Common myeloid progenitor, CD34-positive (primary cell): ENCODE data around the gene CTBS.

Experiments
- CTCF ChIA-PET: fragments of 350-600 bp; sonication (Branson Sonifier 250); formaldehyde crosslinking; loops from one replicate; lab custom pipeline; 2021; ENCODE audit warnings: antibody characterized with exemption; lab: Charles Lee
- POLR2A ChIA-PET: fragments of 350-600 bp; sonication (Branson Sonifier 250); formaldehyde crosslinking; loops from one replicate; lab custom pipeline; 2021; ENCODE audit warnings: antibody characterized with exemption; lab: Charles Lee
- DNase-seq, 3 donors: peaks; one replicate each; pipeline versions ENCODE4 v3.0.0 to v3.0.0-alpha.2; 2013
- H3K27ac ChIP-seq, 2 experiments: 1 replicate in 1 of 2; 2 replicates in 1 of 2; pipeline ENCODE4 v1.7.0; 2013; ENCODE audit warnings: inconsistent platforms in 2 of 2, low read length in 2 of 2, mild to moderate bottlenecking in 2 of 2, low read depth in 1 of 2, moderate library complexity in 1 of 2; ENCODE audit not compliant: severe bottlenecking in 2 of 2, insufficient read depth in 1 of 2, poor library complexity in 1 of 2
- H3K27me3 ChIP-seq, 5 experiments: replicated peaks in 2 of 5; 1 replicate in 3 of 5; 2 replicates in 2 of 5; pipeline versions ENCODE4 v1.6.1 to v1.7.0; 2013; ENCODE audit warnings: low read length in 4 of 5, mild to moderate bottlenecking in 2 of 5, moderate library complexity in 2 of 5, inconsistent platforms in 1 of 5; ENCODE audit not compliant: insufficient read depth in 5 of 5, control insufficient read depth in 4 of 5
- H3K36me3 ChIP-seq, 4 experiments: 1 replicate in 2 of 4; 2 replicates in 2 of 4; pipeline versions ENCODE4 v1.6.1 to v1.7.0; 2013; ENCODE audit warnings: low read length in 3 of 4, control low read depth in 1 of 4, mild to moderate bottlenecking in 1 of 4; ENCODE audit not compliant: control insufficient read depth in 4 of 4, insufficient read depth in 4 of 4
- H3K4me1 ChIP-seq, 4 experiments: 1 replicate in 3 of 4; 2 replicates in 1 of 4; pipeline versions ENCODE4 v1.6.1 to v1.7.1; 2013; ENCODE audit warnings: low read length in 3 of 4, mild to moderate bottlenecking in 3 of 4, control low read depth in 1 of 4, inconsistent platforms in 1 of 4, moderate library complexity in 1 of 4; ENCODE audit not compliant: control insufficient read depth in 4 of 4, insufficient read depth in 4 of 4; ENCODE audit errors: control extremely low read depth in 1 of 4
- H3K4me3 ChIP-seq, 7 experiments: 1 replicate in 4 of 7; 2 replicates in 3 of 7; pipeline versions ENCODE4 v1.5.1 to v1.7.0; 2013; ENCODE audit warnings: mild to moderate bottlenecking in 7 of 7, low read length in 6 of 7, moderate library complexity in 6 of 7, inconsistent platforms in 2 of 7, low read depth in 2 of 7, control low read depth in 1 of 7; ENCODE audit not compliant: insufficient read depth in 4 of 7, control insufficient read depth in 1 of 7; ENCODE audit errors: extremely low read depth in 1 of 7
- H3K9me3 ChIP-seq, 5 experiments: 1 replicate in 4 of 5; 2 replicates in 1 of 5; pipeline versions ENCODE4 v1.6.1 to v1.7.1; 2013; ENCODE audit warnings: low read length in 4 of 5, mild to moderate bottlenecking in 2 of 5, inconsistent platforms in 1 of 5, low read depth in 1 of 5, moderate library complexity in 1 of 5; ENCODE audit not compliant: control insufficient read depth in 4 of 5, insufficient read depth in 2 of 5; ENCODE audit errors: control extremely low read depth in 1 of 5
- WGBS: methylation state at CpG from one replicate; pipeline ENCODE4 v1.1.5; 2013; ENCODE audit not compliant: insufficient coverage; 5-methylcytosine and 5-hydroxymethylcytosine counted together

CTBS gene

DNA sequence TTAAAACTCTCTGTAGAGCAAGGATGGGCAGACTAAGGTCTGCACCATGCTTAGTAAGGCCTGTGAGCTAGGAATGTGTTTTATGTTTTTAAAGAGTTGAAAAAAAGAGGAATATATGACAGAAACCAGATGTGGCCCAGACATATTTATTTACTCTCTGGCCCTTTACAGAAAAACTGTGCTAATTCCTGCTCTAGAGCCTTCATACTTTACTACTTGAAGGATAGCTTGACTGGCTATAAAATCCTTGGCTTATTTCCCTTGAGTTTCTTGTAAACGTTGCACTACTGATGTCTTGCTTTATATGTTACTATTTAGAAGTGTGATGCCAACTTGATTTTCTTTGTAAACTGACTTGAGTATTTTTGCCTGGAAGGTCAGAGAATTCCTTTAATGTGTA is 33.5 kb downstream of the CTBS start:
- POLR2A ChIA-PET = interaction anchor here (1.3 kb wide), 1 partner anchor 35 kb away, joined by 3 read pairs; the partner anchor contains the start of genes GNG5 and SPATA1
- 89% methylated on average over 1 of the region's 1 CpG for WGBS
- CTCF ChIA-PET = interaction anchor here (0.6 to 1.2 kb wide), 5 partner anchors 54 to 397 kb away, joined by 3 to 5 read pairs (median 4); partner anchors contain the start of gene PRKACB

DNA sequence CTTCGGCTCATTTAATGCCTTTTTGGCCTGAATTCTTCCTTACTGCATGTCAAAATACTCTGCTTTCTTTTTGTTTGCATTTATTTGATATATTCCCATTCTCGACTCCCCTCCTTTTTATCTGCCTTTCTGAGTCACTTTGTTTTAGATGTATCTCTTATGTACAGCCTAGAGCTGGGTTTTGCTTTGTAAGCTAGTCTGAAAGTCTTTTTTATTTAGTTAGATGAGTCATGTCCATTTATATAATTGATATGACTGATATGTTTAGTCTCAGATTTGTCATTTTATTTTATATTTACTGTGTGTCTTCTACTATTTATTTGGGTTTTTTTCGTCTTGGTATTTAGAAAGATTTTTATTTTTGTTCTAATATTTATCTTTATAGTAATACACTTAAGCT is 34.3 kb downstream of the CTBS start:
- ChIA-PET POLR2A (no interaction called here), CTCF (interaction anchor here (0.6 to 1.2 kb wide), 4 partner anchors 20 to 397 kb away, joined by 3 to 5 read pairs (median 4); partner anchors contain the start of gene PRKACB)

More for the DNA sequence above, 33.5 kb downstream of the CTBS start:
- H3K27me3 ChIP-seq = no peaks in the 10 kb centered on the region
- H3K4me1 ChIP-seq = no peaks in the 10 kb centered on the region
- H3K9me3 ChIP-seq = no peaks in the 10 kb centered on the region
- H3K4me3 ChIP-seq = no peak overlapping the region
- DNase-seq = no peak
- no peak overlapping the region for H3K27ac ChIP-seq
- peaks cover 0 to 9% (median 2%) of the 10 kb centered on the region in 4 experiments for H3K36me3 ChIP-seq

DNA sequence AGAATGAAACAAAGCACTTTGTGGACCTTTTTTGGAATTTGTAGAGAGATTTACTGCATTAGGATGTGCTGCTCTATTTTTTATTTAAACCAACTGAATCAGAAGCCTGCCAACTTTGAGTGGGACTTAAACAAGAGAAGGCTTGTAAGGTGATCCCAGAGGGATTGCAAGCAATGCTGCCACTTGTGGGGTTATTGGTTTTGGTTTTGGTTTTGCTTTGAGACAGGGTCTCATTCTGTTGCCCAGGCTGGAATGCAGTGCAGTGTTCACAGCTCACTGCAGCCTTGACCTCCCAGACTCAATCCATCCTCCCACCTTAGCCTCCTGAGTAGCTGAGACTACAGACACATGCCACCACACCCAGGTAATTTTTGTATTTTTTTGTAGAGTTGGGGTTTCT is 35.6 kb downstream of the CTBS start:
- Histone ChIP-seq H3K9me3 (no peaks in the 10 kb centered on the region), H3K27ac (no peak overlapping the region), H3K4me1 (no peaks in the 10 kb centered on the region), H3K4me3 (no peak overlapping the region), H3K27me3 (no peaks in the 10 kb centered on the region), H3K36me3 (peaks cover 0 to 9% (median 2%) of the 10 kb centered on the region in 4 experiments)
- peak in 2 of 3 donors; percentile 3 to 10 for DNase-seq
- ChIA-PET POLR2A (no interaction called here), CTCF (interaction anchor here (1.4 to 1.6 kb wide), 2 partner anchors 97 to 100 kb away, joined by 3 to 5 read pairs; no protein-coding TSS in a partner anchor)

More for the DNA sequence above, 34.3 kb downstream of the CTBS start:
- H3K9me3 ChIP-seq = no peaks in the 10 kb centered on the region
- peaks cover 0 to 9% (median 2%) of the 10 kb centered on the region in 4 experiments for H3K36me3 ChIP-seq
- DNase-seq = no peak
- H3K27me3 ChIP-seq = no peaks in the 10 kb centered on the region
- H3K4me1 ChIP-seq = no peaks in the 10 kb centered on the region
- H3K27ac ChIP-seq = no peak overlapping the region
- no CpG with 5 or more reads among the region's 3 CpGs for WGBS
- H3K4me3 ChIP-seq = no peak overlapping the region

DNA sequence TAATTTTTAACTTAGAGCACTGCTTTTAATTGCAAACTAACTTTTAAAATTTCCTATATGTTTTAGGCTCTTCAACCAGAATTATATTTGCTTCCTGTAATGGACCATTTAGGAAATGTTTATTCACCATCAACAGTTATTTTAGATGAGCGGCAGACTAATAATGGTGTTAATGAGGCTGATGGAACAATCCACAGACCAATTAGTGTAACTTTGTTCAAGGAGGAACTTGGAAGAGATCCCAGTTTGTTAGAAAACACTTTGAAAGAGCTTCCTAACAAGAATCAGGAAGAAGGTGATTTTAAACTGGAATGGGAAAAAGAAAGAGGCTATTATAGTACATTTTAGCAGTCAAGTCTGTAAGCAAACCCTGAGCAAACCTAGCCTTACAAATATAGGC is 48.5 kb downstream of the CTBS start:
- no peak for DNase-seq
- CTCF ChIA-PET = no interaction called here
- WGBS = 100% methylated on average over 1 of the region's 1 CpG

DNA sequence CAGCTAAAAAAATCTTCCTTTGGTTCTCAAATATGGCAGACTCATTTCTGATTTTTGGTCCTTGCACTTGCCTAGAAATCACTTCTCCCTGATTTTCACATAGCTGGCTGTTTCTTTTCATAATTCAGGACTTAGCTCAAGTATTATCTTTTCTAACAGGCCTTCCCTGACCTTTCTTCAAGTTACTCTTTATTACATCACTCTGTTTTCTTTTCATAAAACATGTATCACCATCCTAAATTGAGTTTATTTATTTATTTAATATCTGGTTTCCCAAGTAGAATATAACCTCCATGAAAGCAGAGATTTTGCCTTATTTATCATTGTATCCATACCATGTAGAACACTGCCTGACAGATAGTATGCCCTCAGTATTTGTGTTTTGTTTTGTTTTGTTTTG is 49.6 kb downstream of the CTBS start:
- no peak overlapping the region for H3K27ac ChIP-seq
- H3K36me3 ChIP-seq = peaks cover 0 to 2% (median under 1%) of the 10 kb centered on the region in 4 experiments
- peaks cover 0 to 9% (median 0%) of the 10 kb centered on the region in 5 experiments for H3K9me3 ChIP-seq
- no peaks in the 10 kb centered on the region for H3K27me3 ChIP-seq
- ChIA-PET CTCF (no interaction called here), POLR2A (no interaction called here)
- no peaks in the 10 kb centered on the region for H3K4me1 ChIP-seq
- H3K4me3 ChIP-seq = no peak overlapping the region
- DNase-seq = no peak

More for the DNA sequence above, 48.5 kb downstream of the CTBS start:
- no peaks in the 10 kb centered on the region for H3K27me3 ChIP-seq
- POLR2A ChIA-PET = no interaction called here
- H3K36me3 ChIP-seq = peaks cover 0 to 2% (median under 1%) of the 10 kb centered on the region in 4 experiments
- no peak overlapping the region for H3K27ac ChIP-seq
- H3K4me1 ChIP-seq = no peaks in the 10 kb centered on the region
- H3K4me3 ChIP-seq = no peak overlapping the region
- peaks cover 0 to 9% (median 0%) of the 10 kb centered on the region in 5 experiments for H3K9me3 ChIP-seq

DNA sequence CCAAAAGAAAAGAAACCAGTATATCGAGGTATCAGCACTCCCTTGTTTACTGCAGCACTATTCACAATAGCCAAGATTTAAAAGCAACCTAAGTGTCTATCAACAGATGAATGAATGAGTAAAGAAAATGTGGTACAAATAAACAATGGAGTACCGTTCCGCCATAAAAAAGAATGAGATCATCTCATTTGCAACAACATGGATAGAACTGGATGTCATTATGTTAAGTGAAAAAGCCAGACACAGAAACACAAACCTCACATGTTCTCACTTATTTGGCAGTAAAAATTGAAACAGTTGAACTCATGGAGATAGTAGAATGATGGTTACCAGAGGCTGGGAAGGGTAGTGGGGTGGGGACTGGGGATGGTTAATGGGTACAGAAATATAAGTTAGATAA is 63.6 kb downstream of the CTBS start:
- ChIA-PET POLR2A (no interaction called here), CTCF (interaction anchor here (0.9 kb wide), 1 partner anchor 366 kb away, joined by 4 read pairs; the partner anchor contains the start of gene PRKACB)
- H3K4me3 ChIP-seq = no peak overlapping the region
- WGBS = no CpG with 5 or more reads among the region's 3 CpGs
- H3K27ac ChIP-seq = no peak overlapping the region
- no peak for DNase-seq
- H3K36me3 ChIP-seq = no peaks in the 10 kb centered on the region
- H3K4me1 ChIP-seq = peaks cover 4 to 13% (median 8%) of the 10 kb centered on the region in 4 experiments
- peaks cover 0 to 12% (median 3%) of the 10 kb centered on the region in 5 experiments for H3K9me3 ChIP-seq
- H3K27me3 ChIP-seq = no peaks in the 10 kb centered on the region

DNA sequence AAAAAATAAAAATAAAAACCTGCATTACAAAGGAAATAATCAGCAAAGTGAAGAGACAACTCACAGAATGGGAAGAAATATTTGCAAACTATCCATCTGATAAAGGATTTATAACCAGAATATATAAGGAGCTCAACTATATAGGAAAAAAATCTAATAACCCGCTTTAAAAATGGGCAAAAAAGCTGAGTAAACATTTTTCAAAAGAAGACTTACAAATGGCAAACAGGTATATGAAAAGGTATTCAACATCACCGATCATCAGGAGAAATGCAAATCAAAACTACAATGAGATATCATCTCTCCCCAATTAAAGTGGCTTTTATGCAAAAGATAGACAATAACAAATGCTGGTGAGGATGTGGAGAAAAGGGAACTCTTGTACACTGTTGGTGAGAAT is 64.1 kb downstream of the CTBS start:
- Histone ChIP-seq H3K4me1 (peaks cover 4 to 13% (median 8%) of the 10 kb centered on the region in 4 experiments), H3K9me3 (peaks cover 0 to 12% (median 3%) of the 10 kb centered on the region in 5 experiments), H3K4me3 (no peak overlapping the region), H3K27me3 (no peaks in the 10 kb centered on the region), H3K36me3 (no peaks in the 10 kb centered on the region), H3K27ac (no peak overlapping the region)
- POLR2A ChIA-PET = no interaction called here
- DNase-seq = no peak
- WGBS = no CpG with 5 or more reads among the region's 2 CpGs
- CTCF ChIA-PET = interaction anchor here (0.9 kb wide), 1 partner anchor 366 kb away, joined by 4 read pairs; the partner anchor contains the start of gene PRKACB
